H1 (cell line): ENCODE data around the gene OSMR. TPM values are rescaled to one million over a fixed set of nuclear protein-coding genes. Genes with fewer than 3 reads are reported as not detected.

ENCODE experiments used
- CTCF ChIA-PET: fragments of 300-600 bp; sonication (Branson Sonifier 250); formaldehyde crosslinking; loops from one replicate; lab custom pipeline; 2021; ENCODE audit not compliant: partially characterized antibody; lab: Charles Lee
- POLR2A ChIA-PET: fragments of 300-600 bp; sonication (Branson Sonifier 250); formaldehyde crosslinking; loops from one replicate; lab custom pipeline; 2021; ENCODE audit warnings: inconsistent platforms; ENCODE audit not compliant: partially characterized antibody; lab: Charles Lee
- DNase-seq, 2 experiments: peaks; one replicate each; pipeline versions ENCODE4 v3.0.0 to v3.0.0-alpha.2; 2010 to 2022; ENCODE audit warnings: low spot score in 2 of 2, low read depth in 1 of 2, mixed read lengths in 1 of 2
- FAIRE-seq: peaks from 2 replicates; lab custom pipeline; 2011; peaks lifted over from hg19 to GRCh38; lab: Jason Lieb, UNC
- H2AFZ ChIP-seq: 2 replicates; pipeline ENCODE4 v1.8.1; 2012; ENCODE audit warnings: low read length, inconsistent platforms
- H2AK5ac ChIP-seq: 2 replicates; pipeline ENCODE4 v1.6.1; 2013; ENCODE audit warnings: low read depth, low read length
- H2BK120ac ChIP-seq: replicated peaks from 2 replicates; pipeline ENCODE3; 2013; ENCODE audit warnings: low read depth, low read length, inconsistent platforms
- H2BK12ac ChIP-seq: 2 replicates; pipeline ENCODE4 v1.6.1; 2013; ENCODE audit warnings: low read depth, low read length
- H2BK15ac ChIP-seq: 2 replicates; pipeline ENCODE4 v1.6.1; 2013; ENCODE audit warnings: low read length
- H2BK20ac ChIP-seq: 2 replicates; pipeline ENCODE4 v1.6.1; 2013; ENCODE audit warnings: low read length
- H2BK5ac ChIP-seq: 2 replicates; pipeline ENCODE4 v1.6.1; 2013; ENCODE audit warnings: low read depth, low read length
- H3K14ac ChIP-seq: 2 replicates; pipeline ENCODE4 v1.6.1; 2013; ENCODE audit warnings: inconsistent platforms; ENCODE audit not compliant: insufficient read length
- H3K18ac ChIP-seq: 2 replicates; pipeline ENCODE4 v1.6.1; 2013; ENCODE audit warnings: low read length; ENCODE audit errors: extremely low read depth
- H3K23ac ChIP-seq: 2 replicates; pipeline ENCODE4 v1.6.1; 2013; ENCODE audit warnings: inconsistent platforms; ENCODE audit not compliant: insufficient read length
- H3K23me2 ChIP-seq: 2 replicates; pipeline ENCODE4 v1.6.1; 2013; ENCODE audit warnings: low read depth, low read length
- H3K27ac ChIP-seq: 2 replicates; pipeline ENCODE4 v1.6.1; 2011; ENCODE audit warnings: low read depth, low read length, inconsistent platforms
- H3K27me3 ChIP-seq, 4 experiments: replicated peaks in 1 of 4; 1 replicate in 1 of 4; 2 replicates in 3 of 4; pipeline versions ENCODE4 v1.6.1 to v1.8.1; 2011 to 2013; ENCODE audit warnings: low read length in 3 of 4, mild to moderate bottlenecking in 3 of 4, inconsistent platforms in 2 of 4, mixed read lengths in 2 of 4, moderate library complexity in 1 of 4; ENCODE audit not compliant: control insufficient read depth in 3 of 4, insufficient read depth in 3 of 4; ENCODE audit errors: extremely low read depth in 1 of 4
- H3K36me3 ChIP-seq, 4 experiments: 2 replicates each; pipeline versions ENCODE4 v1.6.1 to v1.8.1; 2011 to 2013; ENCODE audit warnings: mild to moderate bottlenecking in 4 of 4, low read length in 3 of 4, moderate library complexity in 2 of 4, control low read depth in 1 of 4, inconsistent platforms in 1 of 4; ENCODE audit not compliant: insufficient read depth in 4 of 4, control insufficient read depth in 2 of 4
- H3K4ac ChIP-seq: replicated peaks from 2 replicates; pipeline ENCODE3; 2013; ENCODE audit warnings: low read length, low read depth, mixed read lengths, inconsistent platforms; ENCODE audit not compliant: insufficient read length
- H3K4me1 ChIP-seq, 4 experiments: replicated peaks in 1 of 4; 1 replicate in 1 of 4; 2 replicates in 3 of 4; pipeline versions ENCODE4 v1.6.1 to v1.8.1; 2011 to 2013; ENCODE audit warnings: low read length in 3 of 4, inconsistent platforms in 2 of 4, mixed read lengths in 1 of 4; ENCODE audit not compliant: insufficient read depth in 4 of 4, control insufficient read depth in 3 of 4
- H3K4me2 ChIP-seq, 2 experiments: 2 replicates each; pipeline versions ENCODE4 v1.6.1 to v1.8.1; 2011 to 2013; ENCODE audit warnings: low read depth in 2 of 2, low read length in 2 of 2, control low read depth in 1 of 2, inconsistent platforms in 1 of 2, mild to moderate bottlenecking in 1 of 2; ENCODE audit not compliant: insufficient read depth in 1 of 2
- H3K4me3 ChIP-seq, 4 experiments: fragments of 200-600, 300-600 bp in 1 of 4; sonication (generic), shearing (Covaris generic), sonication (Bioruptor Twin) in 1 of 4; 2 replicates each; pipeline versions ENCODE4 v1.5.1 to v1.8.1; 2011 to 2016; ENCODE audit warnings: low read length in 4 of 4, low read depth in 3 of 4, control low read depth in 2 of 4, inconsistent platforms in 2 of 4, mild to moderate bottlenecking in 2 of 4, mixed read lengths in 1 of 4, moderate library complexity in 1 of 4; ENCODE audit not compliant: insufficient read depth in 2 of 4; ENCODE audit errors: extremely low read depth in 1 of 4
- H3K56ac ChIP-seq: replicated peaks from 2 replicates; pipeline ENCODE3; 2013; ENCODE audit warnings: low read depth, mild to moderate bottlenecking, mixed read lengths, low read length, inconsistent platforms; ENCODE audit not compliant: insufficient read length
- H3K79me1 ChIP-seq: 2 replicates; pipeline ENCODE4 v1.6.1; 2013; ENCODE audit warnings: low read depth, low read length, control low read depth
- H3K79me2 ChIP-seq, 2 experiments: 2 replicates each; pipeline versions ENCODE4 v1.6.1 to v1.8.1; 2012 to 2013; ENCODE audit warnings: low read length in 2 of 2, mild to moderate bottlenecking in 2 of 2, inconsistent platforms in 1 of 2; ENCODE audit not compliant: insufficient read depth in 2 of 2, control insufficient read depth in 1 of 2
- H3K9ac ChIP-seq, 4 experiments: replicated peaks in 1 of 4; 1 replicate in 1 of 4; 2 replicates in 3 of 4; pipeline versions ENCODE4 v1.6.1 to v1.8.1; 2011 to 2013; ENCODE audit warnings: low read depth in 3 of 4, low read length in 3 of 4, control low read depth in 2 of 4, mild to moderate bottlenecking in 2 of 4, moderate library complexity in 2 of 4, inconsistent platforms in 1 of 4; ENCODE audit errors: extremely low read depth in 1 of 4
- H3K9me3 ChIP-seq, 2 experiments: 2 replicates each; pipeline versions ENCODE4 v1.6.1 to v1.8.1; 2012 to 2013; ENCODE audit warnings: mild to moderate bottlenecking in 2 of 2, moderate library complexity in 2 of 2, control low read depth in 1 of 2, inconsistent platforms in 1 of 2, low read depth in 1 of 2, low read length in 1 of 2, mixed read lengths in 1 of 2; ENCODE audit not compliant: insufficient read depth in 2 of 2
- H4K20me1 ChIP-seq, 2 experiments: replicated peaks in 1 of 2; 2 replicates each; pipeline versions ENCODE3 to v1.8.1; 2011 to 2013; ENCODE audit warnings: inconsistent platforms in 2 of 2, low read length in 2 of 2, mild to moderate bottlenecking in 1 of 2; ENCODE audit not compliant: insufficient read depth in 2 of 2, control insufficient read depth in 1 of 2
- H4K5ac ChIP-seq: 2 replicates; pipeline ENCODE4 v1.6.1; 2013; ENCODE audit warnings: low read length, low read depth, mixed read lengths, inconsistent platforms; ENCODE audit not compliant: insufficient read length
- H4K8ac ChIP-seq: 2 replicates; pipeline ENCODE4 v1.8.0; 2013; ENCODE audit warnings: mild to moderate bottlenecking, moderate library complexity, low read length, inconsistent platforms; ENCODE audit not compliant: insufficient read depth; ENCODE audit errors: extremely low read depth
- H4K91ac ChIP-seq: replicated peaks from 2 replicates; pipeline ENCODE3; 2013; ENCODE audit warnings: low read length, mixed read lengths, inconsistent platforms; ENCODE audit not compliant: insufficient read length
- CEBPB ChIP-seq: IDR thresholded peaks from 2 replicates; pipeline ENCODE4 v1.6.1; 2012; ENCODE audit warnings: low read depth, low read length
- JUND ChIP-seq: IDR thresholded peaks from 2 replicates; pipeline ENCODE4 v1.6.1; 2011; ENCODE audit warnings: mild to moderate bottlenecking, improper control_type of control experiment, low read length
- KDM5A ChIP-seq: fragments of 200-600 bp; IDR thresholded peaks from 2 replicates; pipeline ENCODE4 v1.7.1; 2012; ENCODE audit warnings: mild to moderate bottlenecking, low read length, inconsistent platforms, mixed read lengths
- POLR2AphosphoS5 ChIP-seq: IDR thresholded peaks from 2 replicates; pipeline ENCODE4 v1.6.1; 2011; ENCODE audit warnings: low read depth, low read length
- RXRA ChIP-seq: IDR thresholded peaks from 2 replicates; pipeline ENCODE4 v1.6.1; 2011; ENCODE audit warnings: low read depth, mild to moderate bottlenecking, low read length, moderate library complexity; ENCODE audit not compliant: insufficient read depth
- SIX5 ChIP-seq: IDR thresholded peaks from 2 replicates; pipeline ENCODE4 v1.6.1; 2011; ENCODE audit warnings: mild to moderate bottlenecking, low read depth, low read length
- SP1 ChIP-seq: IDR thresholded peaks from 2 replicates; pipeline ENCODE4 v1.6.1; 2011; ENCODE audit warnings: low read depth, low read length
- TBP ChIP-seq: IDR thresholded peaks from 2 replicates; pipeline ENCODE4 v1.6.1; 2011; ENCODE audit warnings: low read depth, low read length, improper control_type of control experiment
- WGBS, 2 experiments: shearing (Covaris generic) in 1 of 2; methylation state at CpG; one replicate each; pipeline versions ENCODE4 v1.1.6 to v1.1.7; 2013 to 2015; ENCODE audit warnings: low lambda C conversion rate in 2 of 2, mixed read lengths in 2 of 2, inconsistent platforms in 1 of 2, low coverage in 1 of 2, missing lambda C conversion rate in 1 of 2; ENCODE audit not compliant: insufficient replicate concordance in 2 of 2, insufficient coverage in 1 of 2, insufficient read length in 1 of 2; ENCODE audit errors: extremely low coverage in 1 of 2, missing lambda C conversion rate in 1 of 2; 5-methylcytosine and 5-hydroxymethylcytosine counted together
- polyA plus RNA-seq, 7 experiments: library from polyadenylated mRNA; depleted of rRNA in 3 of 7; stranded (reverse) in 5 of 7; unstranded in 2 of 7; fragments of >200 nt in 5 of 7; fragments of 200-250 nt in 2 of 7; gene quantifications; 1 replicate in 5 of 7; 2 replicates in 1 of 7; 4 replicates in 1 of 7; pipeline versions ENCODE4 v1.2.1 to v1.2.3, GENCODE V29; 2011 to 2013; ENCODE audit warnings: missing spikeins in 2 of 7, mixed read lengths in 2 of 7
- total RNA-seq: library from RNA; stranded (reverse); fragmentation: NEBNext Ultra II Directional; extraction: Animal tissue kit (Norgen Biotek cat#: 25700); gene quantifications from 2 replicates; pipeline ENCODE4 v1.2.1, GENCODE V29; 2021

Gene OSMR
- total and polyA plus RNA-seq, 2 of the 8 experiments (the other 6 are each of a cell fraction or from before 2014, with no cell fraction given): 2.3 to 2.6 TPM

GRCh38 chr5:38797838-38798237 is 48.0 kb upstream of the OSMR start:
- Histone ChIP-seq H4K8ac (no peak overlapping the region; the same call in 1 of the 2 replicates), H3K27me3 (no peaks in the 10 kb centered on the region), H2AFZ (peak overlapping the region; percentile 30; the same call in 1 of the 2 replicates), H3K18ac (0 out of 2 replicates have a peak overlapping the region, but pooled peaks have one; percentile 39), H3K9ac (no peak overlapping the region), H3K14ac (no peak overlapping the region), H3K23ac (no peak overlapping the region), H3K4me1 (no peaks in the 10 kb centered on the region; a peak in 1 of 7 replicates), H3K9me3 (no peaks in the 10 kb centered on the region), H2BK15ac (no peak overlapping the region), H2BK12ac (no peak overlapping the region), H3K4me3 (no peak overlapping the region), H4K5ac (no peak overlapping the region), H3K56ac (no peak overlapping the region), H4K91ac (no peak overlapping the region), H3K23me2 (no peaks in the 10 kb centered on the region), H2BK20ac (no peak overlapping the region), H2BK120ac (no peak overlapping the region), H2AK5ac (no peak overlapping the region), H3K4me2 (no peak overlapping the region), H2BK5ac (no peak overlapping the region), H3K27ac (no peak overlapping the region), H3K36me3 (no peaks in the 10 kb centered on the region), H4K20me1 (no peaks in the 10 kb centered on the region), H3K4ac (no peak overlapping the region), H3K79me2 (no peaks in the 10 kb centered on the region), H3K79me1 (no peaks in the 10 kb centered on the region)
- DNase-seq (no peak), FAIRE-seq (no peak)
- ChIA-PET POLR2A (no interaction called here), CTCF (interaction anchor here (2.0 to 4.8 kb wide), 3 partner anchors 12 to 378 kb away, joined by 6 to 37 read pairs (median 7); no protein-coding TSS in a partner anchor)
- 87% methylated on average over 12 of the region's 12 CpGs; no CpG with 5 or more reads in 1 of the 2 experiments for WGBS, 2 experiments
- no peak for TF ChIP-seq RXRA
- no peak for TF ChIP-seq POLR2AphosphoS5
- no peak for TF ChIP-seq KDM5A
- TF ChIP-seq CEBPB: no peak
- no peak for TF ChIP-seq TBP
- no peak for TF ChIP-seq SIX5
- TF ChIP-seq JUND: no peak
- TF ChIP-seq SP1: no peak
